Measurements from ENCODE around the gene TSHB.

The TSHB gene

GRCh38 chr1:115067161-115067859 is 37.7 kb downstream of the TSHB start:
- TF ChIP-seq, protein P1, sequence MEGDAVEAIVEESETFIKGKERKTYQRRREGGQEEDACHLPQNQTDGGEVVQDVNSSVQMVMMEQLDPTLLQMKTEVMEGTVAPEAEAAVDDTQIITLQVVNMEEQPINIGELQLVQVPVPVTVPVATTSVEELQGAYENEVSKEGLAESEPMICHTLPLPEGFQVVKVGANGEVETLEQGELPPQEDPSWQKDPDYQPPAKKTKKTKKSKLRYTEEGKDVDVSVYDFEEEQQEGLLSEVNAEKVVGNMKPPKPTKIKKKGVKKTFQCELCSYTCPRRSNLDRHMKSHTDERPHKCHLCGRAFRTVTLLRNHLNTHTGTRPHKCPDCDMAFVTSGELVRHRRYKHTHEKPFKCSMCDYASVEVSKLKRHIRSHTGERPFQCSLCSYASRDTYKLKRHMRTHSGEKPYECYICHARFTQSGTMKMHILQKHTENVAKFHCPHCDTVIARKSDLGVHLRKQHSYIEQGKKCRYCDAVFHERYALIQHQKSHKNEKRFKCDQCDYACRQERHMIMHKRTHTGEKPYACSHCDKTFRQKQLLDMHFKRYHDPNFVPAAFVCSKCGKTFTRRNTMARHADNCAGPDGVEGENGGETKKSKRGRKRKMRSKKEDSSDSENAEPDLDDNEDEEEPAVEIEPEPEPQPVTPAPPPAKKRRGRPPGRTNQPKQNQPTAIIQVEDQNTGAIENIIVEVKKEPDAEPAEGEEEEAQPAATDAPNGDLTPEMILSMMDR (conservative IDR thresholded peaks at IDR 0.05; ENCODE audit: low read length) = no peak
- no peak overlapping the region for H3K4me3 ChIP-seq (ENCODE audit: low read length)
- peak; percentile 81 for DNase-seq (ENCODE audit: low read depth)

DNA sequence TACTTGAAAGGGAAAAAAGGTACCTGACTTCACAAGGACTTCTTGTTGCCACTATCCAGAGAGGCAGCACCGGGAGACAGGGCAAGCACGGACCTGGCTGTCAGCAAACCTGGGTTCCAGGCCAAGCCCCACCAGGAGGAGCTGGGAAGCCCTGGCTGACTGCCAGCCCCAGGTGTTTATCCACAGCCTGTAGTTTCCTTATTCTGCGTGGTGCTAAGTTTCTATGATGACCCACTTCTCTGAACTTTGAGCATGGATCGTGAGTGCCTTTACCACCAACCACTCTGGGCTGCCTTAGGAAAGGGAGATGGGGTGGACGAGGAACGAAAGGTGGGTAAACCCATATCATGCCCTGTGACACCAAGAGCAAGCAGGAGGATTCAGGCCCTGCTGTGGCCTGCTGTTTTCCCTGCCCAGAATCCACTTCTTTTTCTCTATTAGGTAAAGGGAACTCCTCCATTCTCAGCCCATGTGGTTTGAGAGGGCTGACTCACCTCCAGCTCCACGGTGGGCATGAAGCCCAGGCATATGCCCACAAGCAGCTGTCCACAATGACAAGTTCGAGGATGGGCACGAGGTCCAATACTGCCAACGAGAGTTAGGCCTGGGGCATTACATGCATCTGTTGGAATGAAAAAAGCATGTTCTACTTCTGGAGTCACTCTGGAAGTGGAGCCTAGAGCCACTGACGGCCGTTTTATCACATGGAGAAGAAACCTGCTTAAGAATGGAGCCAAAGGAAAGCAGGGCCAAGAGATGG is 39.4 kb downstream of the TSHB start:
- no peak overlapping the region for H3K4me3 ChIP-seq (ENCODE audit: low read length)
- TF ChIP-seq, protein P1 (conservative IDR thresholded peaks at IDR 0.05; ENCODE audit: low read length) = no peak
- peak; percentile 79 for DNase-seq (ENCODE audit: low read depth)

- TF ChIP-seq, protein P1 (conservative IDR thresholded peaks at IDR 0.05; ENCODE audit: low read length) = no peak
- no peak overlapping the region for H3K4me3 ChIP-seq (ENCODE audit: low read length)
- DNase-seq (ENCODE audit: low read depth) = peak; percentile 53
These were observed 40.2 kb downstream of the TSHB start for GRCh38 chr1:115069659-115070308.

DNA sequence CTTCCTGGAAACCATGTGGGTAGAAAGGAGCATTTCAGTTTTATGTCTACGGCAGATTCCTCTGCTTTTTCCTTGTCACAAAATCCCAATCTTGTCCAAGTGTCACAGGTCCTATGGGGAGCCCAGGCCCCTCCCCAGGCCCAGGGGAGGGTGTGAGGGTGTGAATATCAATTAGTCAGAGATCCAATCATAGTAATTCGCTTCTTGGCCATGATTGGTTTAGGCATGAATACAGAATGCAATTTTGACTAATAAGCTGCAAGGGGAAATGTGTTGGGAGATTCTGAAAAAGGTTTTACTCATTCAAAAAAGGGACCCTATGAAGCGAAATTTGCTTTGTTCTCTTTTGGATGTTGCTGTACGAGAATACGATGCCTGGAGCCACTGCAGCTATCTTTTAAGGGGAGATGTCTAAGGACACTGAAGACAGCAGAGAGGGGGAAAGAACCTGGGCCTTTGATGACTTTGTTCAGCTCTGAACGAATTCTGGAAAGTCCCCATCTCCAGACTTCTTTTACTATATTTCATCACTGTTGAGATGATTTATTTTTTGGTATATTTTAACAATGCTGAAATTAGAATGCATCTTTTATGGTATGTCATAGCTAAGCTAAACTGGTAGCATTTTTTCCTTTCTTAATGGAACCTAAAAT is 41.5 kb downstream of the TSHB start:
- TF ChIP-seq, protein P1 (conservative IDR thresholded peaks at IDR 0.05; ENCODE audit: low read length) = no peak
- H3K4me3 ChIP-seq (ENCODE audit: low read length) = no peak overlapping the region
- DNase-seq (ENCODE audit: low read depth) = no peak

DNA sequence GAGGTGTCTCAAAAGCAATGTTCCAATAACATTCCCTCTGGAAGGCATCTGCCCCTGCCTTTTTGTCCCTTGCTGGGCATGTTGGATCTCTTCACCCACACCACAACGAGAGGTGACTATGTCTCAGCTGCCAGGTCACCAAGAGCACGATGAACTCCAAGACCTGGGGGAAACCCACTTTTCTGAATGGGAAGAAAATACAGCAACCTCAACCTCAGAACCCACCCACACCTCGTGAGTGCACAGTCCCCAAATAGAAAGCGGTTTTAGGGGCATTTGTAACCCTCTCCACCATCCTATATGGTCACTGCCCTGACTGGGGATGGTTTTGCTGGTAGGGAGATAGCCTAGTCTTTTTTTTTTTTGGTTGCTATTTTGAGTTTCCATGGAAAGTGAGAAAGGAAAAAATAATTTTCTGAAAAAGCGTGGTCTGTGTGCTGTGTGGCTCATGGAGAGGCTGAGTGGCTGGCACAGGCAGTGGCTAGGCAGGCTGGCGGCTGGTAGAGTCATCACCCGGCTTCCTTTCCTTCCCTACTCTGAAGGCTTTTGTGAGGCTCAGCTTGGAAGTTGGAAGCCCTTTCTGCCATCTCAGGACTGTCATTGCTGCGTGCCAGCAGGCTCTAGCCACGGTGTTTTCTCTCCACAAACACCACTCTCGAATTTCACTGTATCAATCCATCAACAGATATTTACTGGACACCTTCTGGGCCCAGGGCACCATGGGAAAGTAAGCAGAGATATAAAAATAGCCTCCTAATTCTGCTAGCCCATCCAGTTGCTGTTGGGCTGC is 43.9 kb downstream of the TSHB start:
- TF ChIP-seq, protein P1 (conservative IDR thresholded peaks at IDR 0.05; ENCODE audit: low read length) = no peak
- no peak for DNase-seq (ENCODE audit: low read depth)
- no peak overlapping the region for H3K4me3 ChIP-seq (ENCODE audit: low read length)

GRCh38 chr1:115074839-115075534 is 45.4 kb downstream of the TSHB start:
- no peak overlapping the region for H3K4me3 ChIP-seq (ENCODE audit: low read length)
- DNase-seq (ENCODE audit: low read depth) = no peak
- TF ChIP-seq, protein P1 (conservative IDR thresholded peaks at IDR 0.05; ENCODE audit: low read length) = no peak
